Panc1 (cell line): ENCODE measurements around the gene SLC37A1. TPM values are rescaled to one million over a fixed set of nuclear protein-coding genes. Genes with fewer than 3 reads are reported as not detected.

Experiments used
- ATAC-seq: fragments of 200-7000 bp; cut with Tn5 transposase; 2 replicates; pipeline ENCODE4 v1.9.1; 2020; ENCODE audit warnings: mild to moderate bottlenecking, moderate library complexity
- BruUV-seq: library from RNA; stranded (reverse); fragments of 400-500 nt; replicated peaks from 2 replicates; lab custom pipeline; 2021; lab: Mats Ljungman, UMichigan
- CTCF ChIA-PET: fragments of 300-600 bp; sonication (Branson Sonifier 250); formaldehyde crosslinking; loops from one replicate; lab custom pipeline; 2022; ENCODE audit warnings: antibody characterized with exemption; lab: Charles Lee
- POLR2A ChIA-PET: fragments of 300-600 bp; sonication (Branson Sonifier 250); formaldehyde crosslinking; loops from one replicate; lab custom pipeline; 2022; ENCODE audit warnings: antibody characterized with exemption; lab: Charles Lee
- DNase-seq: peaks from one replicate; pipeline ENCODE4 v3.0.0-alpha.2; 2010; ENCODE audit warnings: low read depth, low spot score
- H3K27ac ChIP-seq: 2 replicates; pipeline ENCODE4 v1.5.1; 2011; ENCODE audit warnings: mild to moderate bottlenecking, low read length, inconsistent platforms
- H3K27me3 ChIP-seq: fragments of 200-500 bp; sonication (Bioruptor generic); 2 replicates; pipeline ENCODE4 v1.6.0; 2014; ENCODE audit warnings: low read length, inconsistent platforms; ENCODE audit not compliant: control insufficient read depth, insufficient read depth
- H3K36me3 ChIP-seq: fragments of 200-500 bp; sonication (Bioruptor generic); 2 replicates; pipeline ENCODE4 v1.5.1; 2014; ENCODE audit warnings: inconsistent platforms, mild to moderate bottlenecking, low read length, moderate library complexity; ENCODE audit not compliant: control insufficient read depth, insufficient read depth
- H3K4me1 ChIP-seq: 2 replicates; pipeline ENCODE4 v1.5.1; 2011; ENCODE audit warnings: inconsistent platforms, mild to moderate bottlenecking, low read length, moderate library complexity; ENCODE audit not compliant: control insufficient read depth, insufficient read depth
- H3K4me3 ChIP-seq, 2 experiments: 2 replicates each; pipeline ENCODE4 v1.5.1; 2011 to 2012; ENCODE audit warnings: low read depth in 2 of 2, low read length in 2 of 2, mild to moderate bottlenecking in 2 of 2, inconsistent platforms in 1 of 2, moderate library complexity in 1 of 2
- H3K9me3 ChIP-seq: fragments of 200-500 bp; sonication (Bioruptor generic); 2 replicates; pipeline ENCODE4 v1.5.1; 2014; ENCODE audit warnings: low read depth, mild to moderate bottlenecking, inconsistent platforms, low read length, moderate library complexity; ENCODE audit not compliant: control insufficient read depth, insufficient read depth
- CTCF ChIP-seq: fragments of 450-650 bp; IDR thresholded peaks from 2 replicates; pipeline ENCODE4 v1.5.1; 2017; ENCODE audit warnings: mild to moderate bottlenecking
- POLR2AphosphoS5 ChIP-seq: IDR thresholded peaks from 2 replicates; pipeline ENCODE4 v1.6.1; 2012; ENCODE audit warnings: mild to moderate bottlenecking, low read depth, low read length, moderate library complexity
- REST ChIP-seq, 2 experiments: IDR thresholded peaks; 2 replicates each; pipeline ENCODE4 v1.6.1; 2011 to 2012; ENCODE audit warnings: low read depth in 2 of 2, control low read depth in 1 of 2, low read length in 1 of 2, mild to moderate bottlenecking in 1 of 2, moderate library complexity in 1 of 2; ENCODE audit not compliant: insufficient read depth in 1 of 2
- SIN3A ChIP-seq: IDR thresholded peaks from 2 replicates; pipeline ENCODE4 v1.6.1; 2012; ENCODE audit warnings: low read depth, mild to moderate bottlenecking, low read length, moderate library complexity, borderline replicate concordance; ENCODE audit not compliant: insufficient read depth
- TCF7L2 ChIP-seq: IDR thresholded peaks from 2 replicates; pipeline ENCODE4 v1.6.1; 2011; ENCODE audit warnings: mild to moderate bottlenecking, low read depth, low read length, inconsistent platforms
- in situ Hi-C: cut with HindIII; loops from 2 replicates; pipeline ENCODE4 v1.10.0; 2016; ENCODE audit warnings: low sequenced_read_pairs, low pct_unique_long_range_greater_than_20kb
- intact Hi-C: fragments of 100-400 bp; cut with micrococcal nuclease; formaldehyde crosslinking; loops from one replicate; pipeline ENCODE4 v1.10.0; 2022; ENCODE audit not compliant: unreplicated experiment
- total RNA-seq: library from RNA; stranded (reverse); gene quantifications from one replicate; pipeline ENCODE4 v1.2.1, GENCODE V29; 2021; ENCODE audit not compliant: unreplicated experiment

Gene SLC37A1
- total RNA-seq, 1 experiment from 2014 or later = 7.7 TPM

GRCh38 chr21:42493109-42494060 is 20.3 kb upstream of the SLC37A1 start:
- Histone ChIP-seq H3K27ac (no peak overlapping the region), H3K4me1 (no peaks in the 10 kb centered on the region), H3K9me3 (no peaks in the 10 kb centered on the region), H3K4me3 (no peak overlapping the region), H3K36me3 (no peaks in the 10 kb centered on the region), H3K27me3 (no peaks in the 10 kb centered on the region)
- in situ Hi-C loops = no loop called here
- BruUV-seq = no TSS peak
- intact Hi-C loops = no loop called here
- DNase-seq (no peak), ATAC-seq (no peak)
- no peak for TF ChIP-seq SIN3A
- TF ChIP-seq REST (IDR thresholded peaks at IDR 0.05; ENCODE audit: insufficient read depth in 1 of 2, low read depth in 2 of 2, low read length in 1 of 2) = no peak
- TF ChIP-seq TCF7L2 = no peak
- no peak for TF ChIP-seq POLR2AphosphoS5
- no peak for TF ChIP-seq CTCF
- ChIA-PET POLR2A (no interaction called here), CTCF (no interaction called here)

GRCh38 chr21:42495027-42495426 is 18.6 kb upstream of the SLC37A1 start:
- TF ChIP-seq POLR2AphosphoS5 (no peak), SIN3A (no peak), REST (IDR thresholded peaks at IDR 0.05; ENCODE audit: insufficient read depth in 1 of 2, low read depth in 2 of 2, low read length in 1 of 2) (no peak), CTCF (no peak), TCF7L2 (no peak)
- POLR2A ChIA-PET = no interaction called here
- Histone ChIP-seq H3K36me3 (no peaks in the 10 kb centered on the region), H3K9me3 (no peaks in the 10 kb centered on the region), H3K27me3 (no peaks in the 10 kb centered on the region), H3K4me3 (no peak overlapping the region), H3K27ac (no peak overlapping the region), H3K4me1 (no peaks in the 10 kb centered on the region)
- DNase-seq = no peak
- CTCF ChIA-PET = no interaction called here
- in situ Hi-C loops = no loop called here
- ATAC-seq = no peak
- BruUV-seq = no TSS peak
- intact Hi-C loops = no loop called here
